T-helper 1 cell treated with Interleukin-12 subunit alpha and Interleukin-12 subunit beta and Interleukin-4 antibody, amounts not matched to agents 30 ng/mL and 1 ng/mL, for 36 hours (primary cell): ENCODE data around the gene TWNK. TPM values are rescaled to one million over a fixed set of nuclear protein-coding genes. Genes with fewer than 3 reads are reported as not detected.
"Not testable (repeated sequence)": the region's sequence is repeated elsewhere in the genome, so short reads cannot be mapped to it uniquely, and the experiment has no call there.

Experiments used
- intact Hi-C: fragments of 100-400 bp; cut with micrococcal nuclease; formaldehyde crosslinking; loops from one replicate; pipeline ENCODE4 v1.15.1; 2024
- total RNA-seq: library from RNA; stranded (reverse); gene quantifications from 2 replicates; pipeline ENCODE4 v1.2.3, GENCODE V29; 2022

TWNK gene
- total RNA-seq, 1 donor from 2014 or later, result 17.2 TPM

GRCh38 chr10:100972904-100973535 lies 14.3 kb upstream of the TWNK start:
- intact Hi-C loops, result no loop called here

DNA sequence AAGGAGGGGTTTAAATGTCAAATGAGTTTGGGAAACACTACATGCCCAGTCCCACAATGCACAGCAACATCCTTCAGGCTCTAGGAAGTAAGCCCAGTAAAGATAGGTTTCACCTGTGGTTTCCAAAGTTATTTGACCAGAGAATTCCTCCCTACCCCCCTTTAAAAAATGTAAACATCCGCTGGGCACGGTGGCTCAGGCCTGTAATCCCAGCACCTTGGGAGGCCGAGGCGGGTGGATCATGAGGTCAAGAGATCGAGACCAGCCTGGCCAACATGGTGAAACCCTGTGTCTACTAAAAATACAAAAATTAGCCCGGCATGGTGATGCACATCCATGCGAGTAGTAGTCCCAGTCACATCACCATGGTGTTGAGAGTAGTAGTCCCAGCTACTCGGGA lies 11.9 kb upstream of the TWNK start:
- intact Hi-C loops, result not testable (repeated sequence)

- intact Hi-C loops, result no loop called here
These were observed 10.4 kb upstream of the TWNK start for GRCh38 chr10:100976906-100977305.

DNA sequence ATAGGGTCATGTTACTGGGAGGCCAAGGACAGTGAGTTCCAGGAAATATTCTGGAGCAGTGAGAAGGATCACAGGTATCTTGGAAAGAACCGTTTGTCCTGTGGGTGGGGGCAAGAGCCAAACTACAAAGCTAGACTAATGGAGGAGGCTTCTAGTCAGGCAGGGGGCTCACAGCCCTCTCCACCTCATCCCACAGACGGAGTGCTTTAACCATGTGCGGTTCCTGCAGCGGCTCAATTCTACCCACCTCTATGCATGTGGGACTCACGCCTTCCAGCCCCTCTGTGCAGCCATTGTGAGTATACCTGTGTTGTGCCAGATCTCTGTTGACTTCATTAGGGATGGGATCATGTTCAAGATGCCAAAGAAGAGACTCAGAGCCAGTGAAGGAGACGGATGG lies 9.9 kb upstream of the TWNK start:
- intact Hi-C loops, result no loop called here

GRCh38 chr10:100978121-100978900 lies 9.0 kb upstream of the TWNK start:
- intact Hi-C loops, result no loop called here

DNA sequence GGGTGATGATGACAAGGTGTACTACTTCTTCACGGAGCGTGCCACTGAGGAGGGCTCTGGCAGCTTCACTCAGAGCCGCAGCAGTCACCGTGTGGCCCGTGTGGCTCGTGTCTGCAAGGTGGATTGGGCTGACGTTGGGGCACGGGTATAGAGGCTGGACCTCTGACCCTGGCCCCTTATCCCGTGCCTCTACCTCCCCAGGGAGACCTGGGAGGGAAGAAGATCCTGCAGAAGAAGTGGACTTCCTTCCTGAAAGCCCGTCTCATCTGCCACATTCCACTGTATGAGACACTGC lies 8.5 kb upstream of the TWNK start:
- intact Hi-C loops, result no loop called here

- intact Hi-C loops, result no loop called here
These were observed 7.5 kb upstream of the TWNK start for GRCh38 chr10:100979791-100980272.

DNA sequence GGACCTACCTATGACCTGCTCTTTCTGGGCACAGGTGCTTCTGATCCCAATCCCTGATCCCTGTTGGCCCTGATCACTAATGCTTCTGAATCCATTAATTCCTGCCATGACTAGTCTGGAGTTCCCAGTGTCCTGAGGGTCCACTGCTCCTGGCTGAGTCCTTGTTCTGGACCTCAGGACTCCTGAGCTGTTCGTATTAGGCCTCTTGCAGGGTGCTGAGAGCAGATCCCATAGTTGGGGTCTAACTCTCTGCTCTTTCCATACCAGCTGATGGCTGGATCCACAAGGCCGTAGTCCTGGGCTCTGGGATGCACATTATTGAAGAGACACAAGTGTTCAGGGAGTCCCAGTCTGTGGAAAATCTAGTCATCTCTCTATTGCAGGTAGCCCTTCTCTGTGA lies 7.0 kb upstream of the TWNK start:
- intact Hi-C loops, result no loop called here

GRCh38 chr10:100980711-100981110 lies 6.6 kb upstream of the TWNK start:
- intact Hi-C loops, result no loop called here

GRCh38 chr10:100981178-100981772 lies 6.1 kb upstream of the TWNK start:
- intact Hi-C loops, result no loop called here

- intact Hi-C loops, result no loop called here
These were observed 4.2 kb upstream of the TWNK start for GRCh38 chr10:100982916-100983830.

DNA sequence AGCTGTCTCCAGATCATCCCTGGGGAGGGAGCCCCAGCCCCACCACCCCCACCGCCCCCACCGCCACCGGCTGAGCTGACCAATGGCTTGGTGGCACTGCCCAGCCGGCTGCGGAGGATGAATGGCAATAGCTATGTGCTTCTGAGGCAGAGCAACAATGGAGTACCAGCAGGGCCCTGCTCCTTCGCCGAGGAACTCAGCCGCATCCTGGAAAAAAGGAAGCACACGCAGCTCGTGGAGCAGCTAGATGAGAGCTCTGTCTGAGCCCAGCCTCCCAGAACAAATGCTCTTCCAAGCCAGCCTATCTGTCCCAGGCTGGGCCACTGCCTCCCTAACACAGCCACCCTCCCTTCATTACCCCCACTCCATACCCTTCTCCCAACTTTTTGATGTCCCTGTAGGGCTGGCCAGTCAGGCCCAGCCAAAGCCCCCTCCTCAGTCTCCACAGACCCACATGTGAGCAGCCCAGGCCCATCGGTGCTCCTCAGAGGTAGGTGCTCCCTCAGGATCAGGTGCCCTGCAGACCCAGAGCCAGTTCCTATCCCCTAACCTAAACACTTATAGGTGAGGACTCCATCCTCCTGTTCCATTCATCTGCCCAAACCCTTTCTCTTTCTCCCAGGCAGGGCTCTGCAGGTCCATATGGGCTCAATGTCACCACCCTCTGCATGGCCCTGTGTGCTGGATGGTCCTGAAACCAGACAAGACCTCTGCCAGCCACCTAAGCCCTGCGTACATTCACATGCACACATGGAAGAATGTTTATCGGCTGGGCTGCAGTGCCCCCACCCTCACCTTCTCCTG lies 3.3 kb upstream of the TWNK start:
- intact Hi-C loops, result no loop called here

DNA sequence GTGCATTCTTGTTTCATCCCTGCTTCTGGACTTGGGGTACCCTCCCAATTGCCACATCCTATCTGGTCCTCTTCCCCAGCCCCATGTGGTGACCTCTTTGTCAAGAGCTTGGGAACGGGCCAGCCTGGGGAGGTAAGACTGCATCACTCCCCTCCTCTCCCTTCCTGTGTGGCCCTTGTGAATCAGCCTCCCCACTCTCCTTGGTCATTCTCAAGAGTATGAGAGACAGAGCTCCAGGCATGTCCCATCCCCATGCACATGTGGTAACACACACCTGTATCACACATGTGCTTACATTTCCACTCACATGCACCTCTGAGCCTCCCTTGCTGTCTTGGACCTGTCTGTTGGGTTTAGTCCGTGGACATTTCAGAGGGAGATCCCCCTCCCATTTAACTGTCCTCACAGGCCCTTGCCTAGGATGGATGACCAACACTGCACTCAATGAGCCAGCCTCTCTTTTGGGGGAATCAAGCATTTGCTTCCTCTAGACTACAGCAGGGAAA lies 2.6 kb upstream of the TWNK start:
- intact Hi-C loops, result loop anchor here (5.0 kb wide), 1 partner anchor 708 kb away; no protein-coding TSS in a partner anchor

DNA sequence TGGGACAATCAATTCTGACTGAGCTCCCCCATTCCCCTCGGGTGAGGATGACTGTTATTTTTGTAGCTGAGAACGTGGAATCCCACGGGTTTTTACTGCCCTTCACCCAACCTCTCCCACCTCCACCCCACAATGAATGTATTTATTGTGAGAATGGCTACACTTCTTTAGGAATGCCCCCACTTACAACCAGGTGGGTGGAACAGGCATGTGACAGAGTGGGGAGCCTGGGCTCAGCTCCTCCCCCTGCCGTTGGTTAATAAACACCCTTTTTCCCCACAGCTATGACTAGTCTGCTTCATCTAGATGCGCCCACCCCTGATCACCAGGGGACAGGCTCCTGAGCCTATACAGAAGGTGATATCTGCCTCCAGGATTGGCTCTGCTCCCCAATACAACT lies 2.0 kb upstream of the TWNK start:
- intact Hi-C loops, result loop anchor here (5.0 kb wide), 1 partner anchor 707 kb away; no protein-coding TSS in a partner anchor

DNA sequence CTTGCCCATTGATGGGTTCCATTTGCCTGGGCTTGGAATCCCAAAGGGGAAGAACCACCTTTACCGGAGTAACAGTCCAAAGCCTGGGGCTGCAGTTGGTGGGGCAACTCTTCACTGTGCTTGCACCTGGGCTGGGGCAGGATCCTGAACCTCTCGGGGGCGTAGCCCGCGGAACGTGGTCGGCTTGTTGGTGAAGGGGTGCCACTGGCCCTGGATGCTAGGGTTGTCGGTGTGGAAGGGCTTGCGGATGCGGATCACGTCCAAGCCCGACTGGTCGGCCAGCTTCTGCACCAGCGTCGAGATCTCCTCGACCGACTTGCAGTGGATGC lies 756 bp upstream of the TWNK start:
- intact Hi-C loops, result loop anchor here (5.0 kb wide), 1 partner anchor 706 kb away; no protein-coding TSS in a partner anchor

DNA sequence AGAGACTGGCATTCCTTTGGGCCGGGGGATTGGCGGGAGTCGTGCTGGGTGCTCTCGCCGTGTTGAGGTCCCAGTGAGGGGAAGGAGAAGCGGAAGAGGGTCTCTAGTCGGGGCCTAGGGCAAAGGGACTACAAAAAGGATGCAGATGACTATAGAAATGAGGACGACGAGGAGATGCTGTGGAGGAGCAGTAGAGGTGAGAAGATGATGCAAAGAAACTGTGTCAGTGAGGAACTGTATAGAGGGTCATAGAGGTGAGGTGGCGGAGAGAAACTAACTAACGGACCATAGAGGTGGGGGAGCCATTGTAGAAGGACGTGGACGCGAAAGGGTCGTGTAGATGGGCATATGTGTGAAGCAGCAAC lies 324 bp downstream of the TWNK start:
- intact Hi-C loops, result loop anchor here (1.0 to 5.0 kb wide), 5 partner anchors 10 to 705 kb away; partner anchors contain the start of genes PDZD7, SEMA4G and SFXN3

DNA sequence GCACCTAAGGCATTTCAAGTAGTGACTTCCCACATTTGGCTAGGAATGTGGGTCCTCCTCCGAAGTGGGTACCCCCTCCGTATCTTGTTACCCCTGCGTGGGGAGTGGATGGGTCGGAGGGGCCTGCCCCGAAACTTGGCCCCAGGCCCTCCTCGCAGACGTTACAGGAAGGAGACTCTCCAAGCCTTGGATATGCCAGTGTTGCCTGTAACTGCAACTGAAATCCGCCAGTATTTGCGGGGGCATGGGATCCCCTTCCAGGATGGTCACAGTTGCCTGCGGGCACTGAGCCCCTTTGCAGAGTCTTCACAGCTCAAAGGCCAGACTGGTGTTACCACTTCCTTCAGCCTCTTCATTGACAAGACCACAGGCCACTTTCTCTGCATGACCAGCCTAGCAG lies 823 bp downstream of the TWNK start:
- intact Hi-C loops, result loop anchor here (5.0 kb wide), 1 partner anchor 704 kb away; no protein-coding TSS in a partner anchor

- intact Hi-C loops, result loop anchor here (5.0 kb wide), 1 partner anchor 703 kb away; no protein-coding TSS in a partner anchor
These were observed 1.7 kb downstream of the TWNK start for GRCh38 chr10:100989088-100989487.

- intact Hi-C loops, result no loop called here
These were observed 6.8 kb downstream of the TWNK start for GRCh38 chr10:100993986-100994708.

DNA sequence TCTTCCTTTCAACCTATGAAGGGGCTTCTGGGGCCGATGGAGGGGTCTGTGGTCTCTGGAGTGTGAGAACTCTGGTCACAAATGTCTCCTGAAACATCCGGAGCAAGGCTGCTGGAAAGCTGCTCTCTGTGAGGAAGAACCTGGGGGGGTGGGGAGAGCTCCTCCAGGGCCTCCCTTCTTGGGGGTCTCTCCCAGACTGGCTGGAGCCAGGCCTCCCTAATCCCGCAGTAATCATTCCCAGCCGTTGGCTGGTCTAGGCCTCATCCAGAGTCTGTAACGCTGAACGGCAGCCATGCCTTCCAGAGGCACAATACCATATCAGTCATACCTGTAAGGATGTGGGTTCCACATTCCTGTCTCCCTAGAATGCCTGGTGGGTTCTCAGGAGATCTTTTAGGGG lies 7.8 kb downstream of the TWNK start:
- intact Hi-C loops, result loop anchor here (5.0 kb wide), 3 partner anchors 357 to 623 kb away; partner anchors contain the start of genes BTRC and HIF1AN
